ENCODE data around the gene ANXA3. TPM values are rescaled to one million over a fixed set of nuclear protein-coding genes. Genes with fewer than 3 reads are reported as not detected.

ANXA3 gene
- total RNA-seq, 1 donor from 2014 or later: 1.9 TPM

DNA sequence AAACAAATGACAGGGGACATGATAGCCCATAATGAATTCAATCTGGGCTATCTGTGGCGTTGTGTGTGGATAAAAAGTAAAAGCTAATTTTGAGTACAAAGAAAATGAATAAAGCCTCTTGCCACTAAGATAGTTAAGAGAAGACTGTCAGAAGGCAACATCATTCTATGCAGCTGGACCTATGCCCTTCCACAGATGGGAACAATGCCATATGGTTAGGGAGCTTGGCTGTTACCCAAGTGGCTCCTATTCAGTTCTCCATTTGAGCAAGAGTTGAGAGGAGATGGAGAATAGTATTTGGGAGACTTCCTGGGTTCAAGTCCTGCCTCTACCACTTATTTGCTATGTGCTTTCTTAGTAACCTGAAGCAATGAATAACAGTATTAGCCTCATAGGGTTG is 107.7 kb downstream of the ANXA3 start:
- no peak overlapping the region for H3K4me2 ChIP-seq
- H3K9me3 Mint-ChIP-seq: no peaks in the 10 kb centered on the region
- H3K4me3 ChIP-seq: no peak overlapping the region
- H3K27ac ChIP-seq: no peak overlapping the region
- no peaks in the 10 kb centered on the region for H3K27me3 ChIP-seq
- peaks cover 13% of the 10 kb centered on the region for H3F3A ChIP-seq (ENCODE audit: low read depth)
- TF ChIP-seq, protein P1, sequence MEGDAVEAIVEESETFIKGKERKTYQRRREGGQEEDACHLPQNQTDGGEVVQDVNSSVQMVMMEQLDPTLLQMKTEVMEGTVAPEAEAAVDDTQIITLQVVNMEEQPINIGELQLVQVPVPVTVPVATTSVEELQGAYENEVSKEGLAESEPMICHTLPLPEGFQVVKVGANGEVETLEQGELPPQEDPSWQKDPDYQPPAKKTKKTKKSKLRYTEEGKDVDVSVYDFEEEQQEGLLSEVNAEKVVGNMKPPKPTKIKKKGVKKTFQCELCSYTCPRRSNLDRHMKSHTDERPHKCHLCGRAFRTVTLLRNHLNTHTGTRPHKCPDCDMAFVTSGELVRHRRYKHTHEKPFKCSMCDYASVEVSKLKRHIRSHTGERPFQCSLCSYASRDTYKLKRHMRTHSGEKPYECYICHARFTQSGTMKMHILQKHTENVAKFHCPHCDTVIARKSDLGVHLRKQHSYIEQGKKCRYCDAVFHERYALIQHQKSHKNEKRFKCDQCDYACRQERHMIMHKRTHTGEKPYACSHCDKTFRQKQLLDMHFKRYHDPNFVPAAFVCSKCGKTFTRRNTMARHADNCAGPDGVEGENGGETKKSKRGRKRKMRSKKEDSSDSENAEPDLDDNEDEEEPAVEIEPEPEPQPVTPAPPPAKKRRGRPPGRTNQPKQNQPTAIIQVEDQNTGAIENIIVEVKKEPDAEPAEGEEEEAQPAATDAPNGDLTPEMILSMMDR (IDR thresholded peaks at IDR 0.05): no peak
- TF ChIP-seq EZH2 (IDR thresholded peaks at IDR 0.05): no peak
- no peak for TF ChIP-seq EZH2phosphoT487 (IDR thresholded peaks at IDR 0.05)
- no peaks in the 10 kb centered on the region for H3K79me2 ChIP-seq (ENCODE audit: low read depth)
- peaks cover 8% of the 10 kb centered on the region for H3K4me1 Mint-ChIP-seq
- H3K36me3 ChIP-seq: no peaks in the 10 kb centered on the region
- H3K9ac ChIP-seq: no peak overlapping the region
- H3K4me3 Mint-ChIP-seq: no peak overlapping the region
- H3K27ac Mint-ChIP-seq: no peak overlapping the region
- H2AFZ ChIP-seq (replicated peaks): no peak overlapping the region
- no peaks in the 10 kb centered on the region for H3K9me3 ChIP-seq (ENCODE audit: low read depth)
- no peaks in the 10 kb centered on the region for H4K20me1 ChIP-seq (ENCODE audit: low read depth)
- DNase-seq (ENCODE audit: low spot score): no peak
- peaks cover 2% of the 10 kb centered on the region for H3K27me3 Mint-ChIP-seq (ENCODE audit: insufficient read depth, low read depth)
- peaks cover 17% of the 10 kb centered on the region for H3K4me1 ChIP-seq
- H3K36me3 Mint-ChIP-seq: no peaks in the 10 kb centered on the region

DNA sequence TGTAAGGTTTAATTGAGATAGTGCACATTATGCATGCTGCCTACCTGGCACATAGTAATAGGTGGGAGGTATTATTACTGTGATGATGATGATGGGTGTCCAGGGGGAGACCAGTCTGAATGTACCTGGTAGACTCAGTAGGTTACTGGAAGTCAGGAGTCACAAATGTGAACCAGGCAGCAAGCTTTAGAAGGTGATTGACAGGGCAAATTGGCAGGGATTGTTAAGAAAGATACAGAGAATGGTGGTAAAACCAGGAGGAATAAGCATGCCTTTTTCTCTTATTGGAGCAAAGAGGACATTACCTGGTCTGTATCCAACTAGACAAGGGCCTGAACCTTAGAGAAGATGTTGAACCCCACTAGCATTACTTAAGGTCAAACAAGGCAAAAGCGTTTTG is 108.1 kb downstream of the ANXA3 start:
- no peaks in the 10 kb centered on the region for H3K9me3 Mint-ChIP-seq
- H3K4me2 ChIP-seq: no peak overlapping the region
- no peak for DNase-seq (ENCODE audit: low spot score)
- H3K4me1 ChIP-seq: peaks cover 18% of the 10 kb centered on the region
- H3K9me3 ChIP-seq (ENCODE audit: low read depth): no peaks in the 10 kb centered on the region
- H3K27me3 Mint-ChIP-seq (ENCODE audit: insufficient read depth, low read depth): peaks cover 2% of the 10 kb centered on the region
- no peak overlapping the region for H3K9ac ChIP-seq
- H3K4me3 Mint-ChIP-seq: no peak overlapping the region
- H3K4me3 ChIP-seq: no peak overlapping the region
- H3K79me2 ChIP-seq (ENCODE audit: low read depth): no peaks in the 10 kb centered on the region
- H3K27ac ChIP-seq: no peak overlapping the region
- H3K27ac Mint-ChIP-seq: no peak overlapping the region
- no peaks in the 10 kb centered on the region for H3K36me3 ChIP-seq
- peaks cover 5% of the 10 kb centered on the region for H3K4me1 Mint-ChIP-seq
- no peaks in the 10 kb centered on the region for H3K27me3 ChIP-seq
- H3K36me3 Mint-ChIP-seq: no peaks in the 10 kb centered on the region
- H2AFZ ChIP-seq (replicated peaks): no peak overlapping the region
- TF ChIP-seq EZH2phosphoT487 (IDR thresholded peaks at IDR 0.05) (no peak), EZH2 (IDR thresholded peaks at IDR 0.05) (no peak)
- TF ChIP-seq, protein P1 (IDR thresholded peaks at IDR 0.05): no peak
- peaks cover 13% of the 10 kb centered on the region for H3F3A ChIP-seq (ENCODE audit: low read depth)
- H4K20me1 ChIP-seq (ENCODE audit: low read depth): no peaks in the 10 kb centered on the region

Small RNAs within 50 kb of the gene (small RNA-seq; reads per million reads assigned to genes)
- gene HIGD1AP13: not detected
- not detected for gene RF00019

Other genes starting within 250 kb of the ANXA3 start
- 34.4 and 62.0 TPM in 2 replicates for gene BMP2K, start 224.6 kb downstream of the ANXA3 start, total RNA-seq (ENCODE audit: low replicate concordance)